Mesendoderm (in vitro differentiated cells): ENCODE results near the gene CDNF.

Source experiments
- DNase-seq: peaks from one replicate; pipeline ENCODE4 v3.0.0; 2013
- H2AK5ac ChIP-seq: 2 replicates; pipeline ENCODE4 v1.6.1; 2013; ENCODE audit warnings: low read length, inconsistent platforms
- H2BK120ac ChIP-seq: 2 replicates; pipeline ENCODE4 v1.6.1; 2013; ENCODE audit warnings: low read depth, mild to moderate bottlenecking, low read length, moderate library complexity, mixed read lengths
- H2BK15ac ChIP-seq: replicated peaks from 2 replicates; pipeline ENCODE4 v1.6.1; 2013; ENCODE audit warnings: low read depth, mild to moderate bottlenecking, moderate library complexity
- H2BK5ac ChIP-seq: 2 replicates; pipeline ENCODE4 v1.6.1; 2013; ENCODE audit warnings: low read length, inconsistent platforms
- H3K18ac ChIP-seq: 2 replicates; pipeline ENCODE4 v1.6.1; 2013; ENCODE audit warnings: mild to moderate bottlenecking, low read length, mixed read lengths
- H3K23ac ChIP-seq: one replicate; pipeline ENCODE4 v1.6.1; 2013; ENCODE audit warnings: low read length
- H3K27ac ChIP-seq: 2 replicates; pipeline ENCODE4 v1.5.1; 2013; ENCODE audit warnings: low read depth, mild to moderate bottlenecking, inconsistent platforms, low read length, moderate library complexity
- H3K27me3 ChIP-seq: 2 replicates; pipeline ENCODE4 v1.6.1; 2013; ENCODE audit warnings: low read length, control low read depth, mild to moderate bottlenecking, inconsistent platforms; ENCODE audit not compliant: insufficient read depth, poor library complexity
- H3K36me3 ChIP-seq: 2 replicates; pipeline ENCODE4 v1.6.1; 2013; ENCODE audit warnings: low read length, inconsistent platforms; ENCODE audit not compliant: control insufficient read depth, insufficient read depth
- H3K4ac ChIP-seq: one replicate; pipeline ENCODE4 v1.6.1; 2013; ENCODE audit warnings: low read depth, mild to moderate bottlenecking, low read length, moderate library complexity
- H3K4me1 ChIP-seq: 2 replicates; pipeline ENCODE4 v1.6.1; 2013; ENCODE audit warnings: low read depth, low read length, inconsistent platforms; ENCODE audit not compliant: control insufficient read depth
- H3K4me2 ChIP-seq: 2 replicates; pipeline ENCODE4 v1.6.1; 2013; ENCODE audit warnings: low read length
- H3K4me3 ChIP-seq: 2 replicates; pipeline ENCODE4 v1.5.1; 2013; ENCODE audit warnings: mild to moderate bottlenecking, low read length
- H3K56ac ChIP-seq: one replicate; pipeline ENCODE4 v1.6.1; 2013; ENCODE audit warnings: low read length
- H3K79me1 ChIP-seq: 2 replicates; pipeline ENCODE4 v1.6.1; 2013; ENCODE audit warnings: low read length, inconsistent platforms
- H3K79me2 ChIP-seq: 2 replicates; pipeline ENCODE4 v1.6.1; 2013; ENCODE audit warnings: mild to moderate bottlenecking, low read length; ENCODE audit not compliant: control insufficient read depth, insufficient read depth
- H3K9ac ChIP-seq: 2 replicates; pipeline ENCODE4 v1.6.1; 2013; ENCODE audit warnings: low read length, inconsistent platforms
- H4K5ac ChIP-seq: one replicate; pipeline ENCODE4 v1.6.1; 2013; ENCODE audit warnings: low read length
- H4K8ac ChIP-seq: one replicate; pipeline ENCODE4 v1.6.1; 2013; ENCODE audit warnings: low read depth, mild to moderate bottlenecking, control low read depth, low read length, moderate library complexity
- WGBS: extraction: QIAGEN DNeasy Blood & Tissue Kit; methylation state at CpG from one replicate; pipeline ENCODE4 v1.1.7; 2013; ENCODE audit warnings: low lambda C conversion rate, missing lambda C conversion rate; ENCODE audit not compliant: insufficient coverage; ENCODE audit errors: extremely low coverage; 5-methylcytosine and 5-hydroxymethylcytosine counted together

The CDNF gene

DNA sequence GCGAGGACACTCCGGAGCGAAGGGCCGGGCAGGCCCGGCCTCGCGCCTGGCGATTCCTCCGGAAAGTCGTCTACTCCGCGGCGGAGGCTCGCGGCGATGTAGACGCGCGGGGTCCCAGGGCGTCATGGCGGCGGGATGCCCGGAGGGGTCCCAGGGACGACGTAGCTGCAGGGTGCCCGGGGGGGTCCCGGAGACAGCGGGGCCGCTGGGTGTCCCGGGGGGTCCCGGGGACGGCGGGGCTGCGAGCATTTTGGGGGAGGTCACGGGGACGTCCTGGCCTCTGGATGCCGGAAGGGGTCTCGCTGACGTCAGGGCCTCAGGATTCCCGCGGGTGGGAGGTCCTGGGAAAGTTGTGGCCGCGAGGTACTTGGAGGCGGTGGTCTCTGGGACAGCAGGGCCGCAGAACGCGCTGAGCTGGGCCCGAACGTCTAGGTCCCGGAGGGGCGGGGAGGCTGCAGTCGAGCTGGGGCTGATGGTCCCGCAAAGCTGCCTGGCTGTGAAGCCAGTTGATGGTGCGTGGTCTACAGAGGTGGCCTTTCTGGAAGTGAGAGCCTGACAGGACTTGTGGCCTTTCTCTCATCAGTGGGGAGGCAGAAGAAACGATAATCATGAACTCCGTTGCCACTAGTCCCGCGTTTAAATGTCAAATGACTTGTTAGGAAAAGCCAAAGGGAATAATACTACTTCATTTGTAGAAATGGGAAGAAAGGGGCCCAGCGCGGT lies 906 bp upstream of the CDNF start:
- Histone ChIP-seq H3K27ac (peak overlapping the region; percentile 76), H3K4ac (no peak overlapping the region), H2BK120ac (no peak overlapping the region), H3K79me1 (peaks cover 10% of the 10 kb centered on the region), H3K4me1 (peaks cover 4% of the 10 kb centered on the region), H2BK5ac (peak overlapping the region; percentile 78), H3K27me3 (no peaks in the 10 kb centered on the region), H3K9ac (peak overlapping the region; percentile 98), H3K56ac (peak overlapping the region; percentile 98), H3K23ac (no peak overlapping the region), H3K36me3 (peaks cover 12% of the 10 kb centered on the region), H4K5ac (no peak overlapping the region), H3K18ac (no peak overlapping the region), H2AK5ac (no peak overlapping the region), H3K4me2 (peak overlapping the region; percentile 92), H4K8ac (peak overlapping the region; percentile 59), H2BK15ac (no peak overlapping the region), H3K79me2 (peaks cover 18% of the 10 kb centered on the region), H3K4me3 (peak overlapping the region; percentile 97)
- no CpG with 5 or more reads among the region's 60 CpGs for WGBS
- peak; percentile 83 for DNase-seq

DNA sequence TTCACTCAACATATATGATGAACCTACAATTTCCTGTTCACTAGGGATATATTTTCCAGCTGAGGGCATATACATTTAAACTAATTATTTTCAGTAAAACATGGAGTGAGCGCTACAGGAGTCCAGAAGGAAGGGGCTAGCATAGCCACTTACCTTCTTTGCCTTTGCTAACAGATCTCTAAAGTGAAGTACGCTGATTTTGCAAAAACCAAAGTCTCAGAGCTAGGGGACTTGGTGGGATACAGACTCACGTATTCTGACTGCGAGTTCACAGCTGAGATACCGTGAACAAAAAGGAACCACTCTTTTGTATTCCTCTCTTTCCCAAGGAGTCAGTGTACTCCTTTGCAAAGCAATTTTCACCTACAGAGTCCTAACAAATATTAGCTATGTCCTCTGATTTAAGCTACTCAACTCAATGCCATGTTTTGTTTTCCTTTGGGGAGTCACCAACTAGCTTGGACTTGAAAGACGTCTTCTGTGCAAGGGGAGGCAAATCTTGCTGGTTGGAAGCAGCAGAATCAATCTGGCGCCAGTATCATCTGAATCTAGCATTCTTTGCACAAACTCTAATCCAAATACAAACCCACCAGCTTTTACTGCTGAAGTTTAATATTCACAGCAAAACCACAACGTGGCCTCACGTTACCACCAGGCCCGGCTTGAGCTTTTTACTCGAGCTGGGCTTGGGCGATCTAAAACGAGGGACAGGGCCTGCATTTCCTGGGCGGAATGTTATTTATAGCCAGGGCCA lies 657 bp downstream of the CDNF start:
- Histone ChIP-seq H3K23ac (no peak overlapping the region), H3K36me3 (peaks cover 3% of the 10 kb centered on the region), H3K4ac (no peak overlapping the region), H3K4me2 (peak overlapping the region; percentile 62), H3K56ac (peak overlapping the region; percentile 90), H3K79me2 (peaks cover 18% of the 10 kb centered on the region), H2BK15ac (no peak overlapping the region), H3K4me1 (peaks cover 4% of the 10 kb centered on the region), H4K8ac (peak overlapping the region; percentile 16), H3K4me3 (peak overlapping the region; percentile 52), H3K18ac (peak overlapping the region; percentile 72), H2BK120ac (no peak overlapping the region), H3K27ac (peak overlapping the region; percentile 76), H3K9ac (peak overlapping the region; percentile 80), H2BK5ac (no peak overlapping the region), H3K27me3 (no peaks in the 10 kb centered on the region), H3K79me1 (peaks cover 9% of the 10 kb centered on the region), H2AK5ac (no peak overlapping the region), H4K5ac (no peak overlapping the region)
- no peak for DNase-seq
- no CpG with 5 or more reads among the region's 14 CpGs for WGBS

DNA sequence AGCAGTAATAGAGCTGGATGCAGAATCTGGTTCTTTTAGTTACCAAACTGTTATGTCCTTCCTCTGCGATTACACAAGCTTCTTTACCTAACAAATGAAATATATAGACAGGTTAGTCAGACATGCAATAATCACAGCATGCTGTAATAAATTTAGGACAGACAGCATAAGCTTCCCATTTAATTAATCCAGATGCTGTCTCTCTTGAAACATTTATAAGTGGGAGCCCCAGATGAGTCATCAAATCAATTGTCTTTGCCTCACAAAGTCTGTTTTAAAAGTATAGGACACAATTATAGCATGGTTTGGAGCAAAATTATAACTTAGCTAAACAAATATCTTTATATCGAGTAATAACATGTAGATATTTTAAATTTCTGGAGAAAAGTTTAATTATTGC lies 1.6 kb downstream of the CDNF start:
- WGBS, result no CpG with 5 or more reads among the region's 2 CpGs
- H3K79me2 ChIP-seq, result peaks cover 18% of the 10 kb centered on the region

DNA sequence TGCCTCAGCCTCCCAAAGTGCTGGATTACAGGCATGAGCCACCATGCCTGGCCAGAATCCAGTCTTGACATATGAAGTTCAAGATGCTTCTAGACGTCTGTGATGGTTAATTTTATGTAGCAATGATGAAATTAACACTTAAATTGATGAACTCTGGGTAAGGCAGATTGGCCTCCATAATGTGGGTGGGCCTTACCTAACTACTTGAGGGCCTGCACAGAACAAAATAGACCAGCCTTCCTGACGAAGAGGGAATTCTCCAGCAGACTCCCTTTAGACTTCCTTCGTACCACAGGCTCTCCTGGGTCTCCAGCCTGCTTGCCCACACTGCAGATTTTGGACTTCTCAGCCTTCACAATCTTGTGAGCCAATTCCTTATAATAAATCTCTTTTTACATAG lies 4.7 kb downstream of the CDNF start:
- Histone ChIP-seq H3K36me3 (no peaks in the 10 kb centered on the region), H3K79me2 (no peaks in the 10 kb centered on the region), H2BK15ac (no peak overlapping the region), H3K27ac (no peak overlapping the region), H3K4me1 (peaks cover 4% of the 10 kb centered on the region), H2BK5ac (no peak overlapping the region), H3K4ac (no peak overlapping the region), H4K8ac (no peak overlapping the region), H3K4me3 (no peak overlapping the region), H3K9ac (no peak overlapping the region), H3K4me2 (no peak overlapping the region), H3K18ac (no peak overlapping the region), H2AK5ac (no peak overlapping the region), H2BK120ac (no peak overlapping the region), H3K56ac (no peak overlapping the region), H3K23ac (no peak overlapping the region), H3K27me3 (no peaks in the 10 kb centered on the region), H4K5ac (no peak overlapping the region), H3K79me1 (no peaks in the 10 kb centered on the region)
- WGBS, result no CpG with 5 or more reads among the region's 3 CpGs
- no peak for DNase-seq

More for the DNA sequence above, 1.6 kb downstream of the CDNF start:
- Histone ChIP-seq H2AK5ac (no peak overlapping the region), H2BK5ac (no peak overlapping the region), H2BK120ac (no peak overlapping the region), H3K4me3 (no peak overlapping the region), H4K5ac (no peak overlapping the region), H3K36me3 (no peaks in the 10 kb centered on the region), H3K18ac (no peak overlapping the region), H3K56ac (no peak overlapping the region), H3K9ac (no peak overlapping the region), H3K23ac (no peak overlapping the region), H3K27ac (no peak overlapping the region), H3K4me1 (peaks cover 4% of the 10 kb centered on the region), H3K4me2 (no peak overlapping the region), H4K8ac (no peak overlapping the region), H2BK15ac (no peak overlapping the region), H3K27me3 (no peaks in the 10 kb centered on the region), H3K4ac (no peak overlapping the region), H3K79me1 (peaks cover 3% of the 10 kb centered on the region)
- DNase-seq, result no peak

DNA sequence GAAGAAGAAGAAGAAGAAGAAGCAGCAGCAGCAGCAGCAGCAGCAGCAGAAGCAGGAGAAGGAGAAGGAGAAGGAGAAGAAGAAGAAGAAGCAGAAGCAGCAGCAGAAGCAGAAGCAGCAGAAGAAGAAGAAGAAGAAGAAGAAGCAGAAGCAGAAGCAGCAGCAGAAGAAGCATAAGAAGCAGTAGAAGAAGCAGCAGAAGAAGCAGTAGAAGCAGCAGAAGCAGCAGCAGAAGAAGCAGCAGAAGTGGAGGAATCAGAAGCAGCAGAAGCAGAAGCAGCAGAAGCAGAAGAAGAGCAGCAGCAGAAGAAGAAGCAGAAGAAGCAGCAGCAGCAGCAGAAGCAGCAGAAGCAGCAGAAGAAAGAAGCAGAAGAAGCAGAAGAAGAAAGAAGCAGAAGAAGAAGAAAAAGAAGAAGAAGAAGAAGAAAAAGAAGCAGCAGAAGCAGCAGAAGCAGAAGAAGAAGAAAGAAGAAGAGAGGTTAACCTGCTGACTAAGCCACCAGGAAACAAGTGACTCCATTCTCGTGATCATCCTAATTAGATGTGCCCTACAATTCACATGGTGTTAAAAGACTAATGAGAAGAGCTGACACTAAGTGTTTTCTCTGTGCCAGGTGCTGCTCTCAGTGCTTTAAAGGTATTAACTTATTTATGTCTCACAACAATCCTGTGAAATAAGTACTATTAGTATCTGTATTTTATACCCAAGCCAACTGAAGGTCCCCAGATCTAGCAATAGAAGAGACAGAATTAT lies 11.6 kb downstream of the CDNF start:
- Histone ChIP-seq H3K18ac (no peak overlapping the region), H3K4me2 (no peak overlapping the region), H2AK5ac (no peak overlapping the region), H3K56ac (no peak overlapping the region), H3K9ac (no peak overlapping the region), H3K79me1 (no peaks in the 10 kb centered on the region), H3K4me3 (no peak overlapping the region), H4K8ac (no peak overlapping the region), H2BK5ac (no peak overlapping the region), H3K4me1 (no peaks in the 10 kb centered on the region), H3K79me2 (no peaks in the 10 kb centered on the region), H3K27me3 (no peaks in the 10 kb centered on the region), H2BK15ac (no peak overlapping the region), H3K36me3 (no peaks in the 10 kb centered on the region), H3K4ac (no peak overlapping the region), H2BK120ac (no peak overlapping the region), H3K27ac (no peak overlapping the region), H4K5ac (no peak overlapping the region), H3K23ac (peak overlapping the region; percentile 72)
- no peak for DNase-seq
- no CpG with 5 or more reads among the region's 1 CpG for WGBS
